ENCODE measurements around the gene DIDO1.

DIDO1 gene

GRCh38 chr20:62901891-62902290 lies 24.4 kb downstream of the DIDO1 start:
- no peak overlapping the region for H3K4me3 ChIP-seq (ENCODE audit: low read depth, low read length)
- no peak for DNase-seq (ENCODE audit: low read depth)
- TF ChIP-seq, protein P1, sequence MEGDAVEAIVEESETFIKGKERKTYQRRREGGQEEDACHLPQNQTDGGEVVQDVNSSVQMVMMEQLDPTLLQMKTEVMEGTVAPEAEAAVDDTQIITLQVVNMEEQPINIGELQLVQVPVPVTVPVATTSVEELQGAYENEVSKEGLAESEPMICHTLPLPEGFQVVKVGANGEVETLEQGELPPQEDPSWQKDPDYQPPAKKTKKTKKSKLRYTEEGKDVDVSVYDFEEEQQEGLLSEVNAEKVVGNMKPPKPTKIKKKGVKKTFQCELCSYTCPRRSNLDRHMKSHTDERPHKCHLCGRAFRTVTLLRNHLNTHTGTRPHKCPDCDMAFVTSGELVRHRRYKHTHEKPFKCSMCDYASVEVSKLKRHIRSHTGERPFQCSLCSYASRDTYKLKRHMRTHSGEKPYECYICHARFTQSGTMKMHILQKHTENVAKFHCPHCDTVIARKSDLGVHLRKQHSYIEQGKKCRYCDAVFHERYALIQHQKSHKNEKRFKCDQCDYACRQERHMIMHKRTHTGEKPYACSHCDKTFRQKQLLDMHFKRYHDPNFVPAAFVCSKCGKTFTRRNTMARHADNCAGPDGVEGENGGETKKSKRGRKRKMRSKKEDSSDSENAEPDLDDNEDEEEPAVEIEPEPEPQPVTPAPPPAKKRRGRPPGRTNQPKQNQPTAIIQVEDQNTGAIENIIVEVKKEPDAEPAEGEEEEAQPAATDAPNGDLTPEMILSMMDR (IDR thresholded peaks at IDR 0.05; ENCODE audit: control insufficient read depth, extremely low read depth, insufficient read depth), result no peak

GRCh38 chr20:62900692-62901584 lies 25.4 kb downstream of the DIDO1 start:
- H3K4me3 ChIP-seq (ENCODE audit: low read depth, low read length), result peak overlapping the region; percentile 33; the same call in 1 of the 2 replicates
- TF ChIP-seq, protein P1 (IDR thresholded peaks at IDR 0.05; ENCODE audit: control insufficient read depth, extremely low read depth, insufficient read depth), result peak; percentile 61
- peak; percentile 80 for DNase-seq (ENCODE audit: low read depth)

GRCh38 chr20:62900052-62900691 lies 26.1 kb downstream of the DIDO1 start:
- peak overlapping the region; percentile 33; the same call in 1 of the 2 replicates for H3K4me3 ChIP-seq (ENCODE audit: low read depth, low read length)
- TF ChIP-seq, protein P1 (IDR thresholded peaks at IDR 0.05; ENCODE audit: control insufficient read depth, extremely low read depth, insufficient read depth), result peak; percentile 95

DNA sequence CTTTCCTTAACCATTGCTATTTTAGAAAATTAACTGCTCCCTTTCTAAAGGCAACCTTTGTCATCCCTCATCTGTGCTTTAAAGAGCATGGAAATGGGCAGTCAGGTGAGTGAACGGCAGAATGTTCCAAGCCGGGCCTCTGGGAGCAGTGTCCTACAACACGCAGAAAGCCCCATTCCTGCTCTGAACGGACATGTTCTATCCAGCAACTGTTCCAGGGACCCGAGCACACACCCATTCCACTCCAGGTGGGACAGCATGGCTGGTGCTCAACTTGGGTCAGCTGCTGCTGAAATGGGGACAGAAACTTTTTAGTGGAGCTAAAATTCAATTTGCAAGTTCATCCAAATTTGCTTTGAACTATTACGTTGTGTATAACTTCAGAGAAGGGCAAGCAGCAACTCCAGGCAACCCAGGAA lies 26.7 kb downstream of the DIDO1 start:
- TF ChIP-seq, protein P1 (IDR thresholded peaks at IDR 0.05; ENCODE audit: control insufficient read depth, extremely low read depth, insufficient read depth), result no peak
- DNase-seq (ENCODE audit: low read depth), result no peak
- no peak overlapping the region for H3K4me3 ChIP-seq (ENCODE audit: low read depth, low read length)

More at GRCh38 chr20:62900052-62900691, 26.1 kb downstream of the DIDO1 start:
- DNase-seq (ENCODE audit: low read depth), result no peak

GRCh38 chr20:62898970-62899632 lies 27.2 kb downstream of the DIDO1 start:
- no peak for DNase-seq (ENCODE audit: low read depth)
- H3K4me3 ChIP-seq (ENCODE audit: low read depth, low read length), result no peak overlapping the region
- TF ChIP-seq, protein P1 (IDR thresholded peaks at IDR 0.05; ENCODE audit: control insufficient read depth, extremely low read depth, insufficient read depth), result no peak

GRCh38 chr20:62898093-62898964 lies 28.0 kb downstream of the DIDO1 start:
- H3K4me3 ChIP-seq (ENCODE audit: low read depth, low read length), result no peak overlapping the region
- no peak for DNase-seq (ENCODE audit: low read depth)
- TF ChIP-seq, protein P1 (IDR thresholded peaks at IDR 0.05; ENCODE audit: control insufficient read depth, extremely low read depth, insufficient read depth), result no peak

Measured in LNCaP clone FGC (cell line).